HG03378 (cell line): ENCODE measurements around the gene GAL3ST2.
A peak's percentile ranks its signal among the peaks of the same experiment; 100 is the strongest.

Source experiments
- ATAC-seq: cut with Tn5 transposase; IDR thresholded peaks from one replicate; pipeline ENCODE4 v1.9.1; 2021; ENCODE audit warnings: mild to moderate bottlenecking, moderate library complexity; ENCODE audit not compliant: unreplicated experiment

GAL3ST2 gene

DNA sequence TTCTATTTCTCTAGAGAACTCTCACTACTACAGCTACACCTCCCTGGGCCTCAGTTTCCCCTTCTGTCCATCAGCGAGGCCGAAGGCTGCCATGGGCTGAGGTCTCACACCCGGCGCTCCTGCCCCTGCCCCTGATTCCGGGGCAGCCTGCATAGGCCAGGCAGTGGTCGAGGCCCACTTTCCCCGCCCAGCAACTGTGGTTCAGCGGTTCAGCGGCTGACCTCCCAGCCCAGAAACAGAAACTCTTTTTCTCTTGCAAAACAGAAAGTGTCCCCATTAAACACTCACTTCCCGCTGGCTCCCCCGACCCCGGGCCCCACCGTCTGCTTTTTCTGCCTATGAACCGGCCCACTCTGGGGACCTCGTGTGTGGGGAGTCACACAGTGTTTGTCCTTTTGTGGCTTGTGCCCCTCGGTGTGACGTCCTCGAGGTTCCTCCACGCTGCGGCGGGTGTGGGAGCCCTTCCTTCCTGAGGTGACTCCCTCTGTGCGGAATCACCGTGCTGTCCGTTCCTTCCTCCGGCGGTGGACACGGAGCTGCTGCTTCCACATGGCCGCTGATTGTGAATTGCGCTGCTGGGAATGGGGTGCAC is 66.1 kb downstream of the GAL3ST2 start:
- no peak for ATAC-seq

- no peak for ATAC-seq
Measured at GRCh38 chr2:241843321-241844065, 66.9 kb downstream of the GAL3ST2 start.

- peak; percentile 51 for ATAC-seq
Measured at GRCh38 chr2:241844066-241844728, 67.6 kb downstream of the GAL3ST2 start.

- ATAC-seq = no peak
Measured at GRCh38 chr2:241844831-241845578, 68.4 kb downstream of the GAL3ST2 start.

- no peak for ATAC-seq
Measured at GRCh38 chr2:241846406-241846805, 69.8 kb downstream of the GAL3ST2 start.

DNA sequence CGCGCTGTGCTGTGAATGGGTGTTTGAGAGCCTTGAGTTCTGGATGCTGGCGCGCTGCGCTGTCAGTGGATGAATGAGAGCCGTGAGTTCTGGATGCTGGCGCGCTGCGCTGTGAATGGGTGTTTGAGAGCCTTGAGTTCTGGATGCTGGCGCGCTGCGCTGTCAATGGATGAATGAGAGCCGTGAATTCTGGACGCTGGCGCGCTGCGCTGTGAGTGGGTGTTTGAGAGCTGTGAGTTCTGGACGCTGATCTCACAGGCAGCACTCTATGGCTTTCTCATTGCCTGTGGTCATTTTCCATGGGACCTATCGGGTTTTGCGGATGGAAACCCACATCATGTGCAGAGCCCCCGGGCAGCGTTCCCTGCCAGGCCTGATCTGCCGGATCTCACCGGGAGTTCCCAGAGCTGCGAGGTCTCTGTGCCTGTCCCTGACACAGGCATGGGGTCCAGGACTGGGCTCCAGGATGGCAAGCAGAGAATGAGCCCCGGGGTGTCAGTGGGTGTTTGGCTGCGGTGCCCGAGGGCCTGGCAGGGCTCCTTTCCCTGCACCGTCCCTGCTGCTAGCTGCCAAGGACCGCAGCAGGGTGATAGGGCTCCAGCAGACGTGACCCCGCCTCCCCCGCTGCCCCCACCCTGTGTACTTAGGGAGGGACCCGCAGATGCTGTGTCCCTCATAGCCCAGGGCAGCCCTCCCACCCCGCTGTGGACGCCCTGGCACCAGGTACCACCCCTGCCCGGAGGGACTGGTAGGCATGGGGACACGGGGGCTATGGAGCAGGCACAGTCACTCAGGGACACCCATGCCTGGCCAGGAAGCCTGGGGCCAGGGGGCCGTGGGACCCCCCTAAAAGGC is 72.4 kb downstream of the GAL3ST2 start:
- no peak for ATAC-seq

GRCh38 chr2:241849616-241850543 is 73.3 kb downstream of the GAL3ST2 start:
- ATAC-seq = no peak

DNA sequence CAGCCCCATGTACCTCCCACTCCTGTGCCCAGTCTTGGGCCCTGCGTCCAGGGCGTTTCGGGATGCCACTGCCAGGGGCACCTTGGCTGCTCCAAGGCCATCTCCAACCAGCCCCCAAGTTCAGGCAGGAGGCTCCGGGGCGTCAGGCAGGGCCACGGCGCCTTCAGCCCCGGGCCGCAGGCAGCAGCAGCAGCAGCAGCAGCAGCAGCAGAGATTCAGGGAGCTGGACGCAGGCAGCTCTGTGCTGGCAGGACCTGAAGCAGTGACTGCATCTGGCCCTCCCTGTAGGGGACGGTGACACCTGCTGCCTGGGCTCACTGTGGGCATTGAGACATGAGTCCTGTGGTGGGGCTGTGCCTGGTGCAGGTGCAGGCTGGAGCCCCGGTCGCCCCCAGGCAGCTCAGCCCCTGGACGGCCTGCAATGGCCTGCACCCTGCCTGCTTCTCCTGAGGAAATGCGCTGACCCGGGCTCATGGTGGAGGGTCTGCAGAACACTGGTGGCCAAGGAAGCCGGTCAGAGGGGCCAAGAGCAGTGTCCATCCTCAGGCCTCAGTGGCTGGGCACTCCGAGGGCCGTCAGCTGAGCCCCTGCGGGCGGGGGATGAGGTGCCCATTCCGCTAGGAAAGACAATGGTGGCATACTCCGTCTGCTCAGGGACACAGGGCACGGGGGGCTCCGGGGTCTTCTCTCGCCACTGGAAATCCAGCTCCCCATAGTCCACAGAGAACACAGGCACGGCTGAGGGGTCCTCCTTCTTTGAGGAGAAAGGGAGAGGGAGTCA is 74.1 kb downstream of the GAL3ST2 start:
- no peak for ATAC-seq

- ATAC-seq = no peak
Measured at GRCh38 chr2:241851325-241852115, 74.9 kb downstream of the GAL3ST2 start.

DNA sequence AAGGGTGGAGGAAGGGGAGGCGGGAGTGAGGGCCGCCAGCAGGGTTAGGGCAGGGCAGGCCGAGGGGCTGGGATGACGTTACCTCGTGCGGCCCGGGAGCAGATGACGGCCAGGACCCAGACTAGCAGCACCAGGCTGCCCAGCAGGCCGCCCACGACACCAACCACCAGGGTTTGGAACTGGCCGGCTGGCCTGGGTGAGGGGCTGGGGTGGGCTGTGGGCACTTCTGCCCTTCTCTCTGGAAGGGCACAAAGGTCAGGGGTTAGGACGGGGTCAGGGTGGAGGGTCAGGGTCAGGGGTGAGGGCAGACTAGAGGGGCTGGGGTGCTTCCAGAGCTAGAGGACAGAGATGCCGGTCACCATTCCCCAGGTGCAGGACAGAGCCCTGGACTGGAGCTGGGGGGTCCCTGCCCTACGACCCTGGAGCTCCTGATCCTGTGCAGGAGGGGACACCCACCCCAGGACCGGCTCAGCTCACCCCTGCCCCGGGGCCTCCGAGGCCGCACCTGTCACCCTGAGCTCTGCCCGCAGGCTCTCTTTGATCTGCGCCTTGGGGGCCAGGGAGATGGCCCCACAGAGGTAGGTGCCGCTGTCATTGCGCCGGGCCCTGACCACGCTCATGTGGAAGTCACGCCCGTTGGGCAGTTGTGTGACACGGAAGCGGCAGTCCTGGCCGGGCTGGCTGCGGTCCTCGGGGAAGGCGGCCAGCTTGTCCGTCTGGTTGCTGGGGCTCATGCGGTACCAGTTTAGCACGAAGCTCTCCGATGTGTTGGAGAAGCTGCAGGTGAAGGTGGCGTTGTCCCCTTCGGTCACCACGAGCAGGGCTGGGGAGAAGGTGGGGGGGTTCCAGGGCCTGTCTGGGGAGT is 75.7 kb downstream of the GAL3ST2 start:
- ATAC-seq = no peak

DNA sequence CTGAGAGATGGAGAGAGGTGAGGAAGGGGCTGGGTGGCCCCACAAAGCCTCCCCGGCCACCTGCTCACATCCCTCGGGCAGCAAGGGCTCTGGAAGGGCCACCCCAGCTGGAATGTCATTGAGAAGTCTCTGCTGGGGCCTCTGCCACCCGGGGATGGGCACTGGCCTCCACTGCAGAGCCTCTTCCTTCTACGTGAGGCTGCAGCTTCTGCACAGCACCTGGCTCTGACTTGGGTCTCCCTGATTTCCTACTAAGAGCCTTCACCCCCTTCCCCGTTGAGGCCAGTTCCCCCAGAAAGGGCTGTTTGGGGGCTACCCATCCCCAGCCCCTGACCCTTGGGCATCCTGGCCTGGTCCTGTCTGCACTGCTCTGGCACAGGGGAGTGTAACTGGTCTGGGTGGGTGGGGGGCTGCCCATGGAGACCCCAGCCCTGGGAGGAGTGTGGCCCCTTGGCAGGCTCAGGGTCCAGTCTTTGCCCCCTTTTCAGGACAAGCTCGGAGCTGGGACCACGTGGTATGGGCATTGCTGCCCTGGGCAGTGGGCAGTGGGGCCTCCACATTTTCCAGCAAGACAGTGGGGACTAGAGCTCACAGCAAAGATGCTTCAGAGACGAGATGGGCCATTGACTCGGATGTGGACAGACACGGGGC is 76.5 kb downstream of the GAL3ST2 start:
- ATAC-seq = no peak
